Measurements from ENCODE around the gene ADGB. TPM values are rescaled to one million over a fixed set of nuclear protein-coding genes. Genes with fewer than 3 reads are reported as not detected.
"Not testable (repeated sequence)": the region's sequence is repeated elsewhere in the genome, so short reads cannot be mapped to it uniquely, and the experiment has no call there.

ADGB gene
- total and polyA plus RNA-seq, 9 of the 15 experiments (the other 6 are each of a cell fraction or from before 2014, with no cell fraction given), result not detected

GRCh38 chr6:146809014-146809413, 210.2 kb downstream of the ADGB start:
- BruUV-seq (replicated peaks); FAIRE-seq; H3K9me1 ChIP-seq (ENCODE audit: control insufficient read depth, insufficient read depth, low read length): not testable (repeated sequence)

More at GRCh38 chr6:146809014-146809413, 210.2 kb downstream of the ADGB start:
- H3K27ac ChIP-seq (ENCODE audit: extremely low read depth, low read depth, low read length); H3K79me2 ChIP-seq (ENCODE audit: control insufficient read depth, insufficient read depth, low read length); H2AFZ ChIP-seq (ENCODE audit: low read depth, low read length); CTCF ChIA-PET (ENCODE audit: low intra/inter-chr PET ratio); H4K20me1 ChIP-seq (replicated peaks; ENCODE audit: control insufficient read depth, insufficient read depth, low read length); H3K4me1 ChIP-seq (replicated peaks in 1 of 2; ENCODE audit: control insufficient read depth in 2 of 2, insufficient read depth in 2 of 2, low read length in 2 of 2); DNase-seq (ENCODE audit: extremely low read depth in 1 of 4, low spot score in 3 of 4); H3K4me2 ChIP-seq (ENCODE audit: insufficient read depth, low read length); intact Hi-C loops (cut with micrococcal nuclease); POLR2A ChIA-PET; in situ Hi-C loops (cut with MboI); H3K27me3 ChIP-seq (ENCODE audit: control insufficient read depth in 2 of 2, insufficient read depth in 2 of 2, low read length in 2 of 2); H3K9ac ChIP-seq (ENCODE audit: insufficient read depth in 1 of 2, low read depth in 2 of 2, low read length in 2 of 2); ATAC-seq; H3K9me3 ChIP-seq (replicated peaks; ENCODE audit: control insufficient read depth, insufficient read depth, low read depth, low read length); H3K36me3 ChIP-seq (ENCODE audit: control insufficient read depth, insufficient read depth, low read length); H3K4me3 ChIP-seq: not testable (repeated sequence)
- TF ChIP-seq CEBPB (tag; IDR thresholded peaks at IDR 0.05) (peak; percentile 41), ZBTB33 (CRISPR knock-in tag; IDR thresholded peaks at IDR 0.05) (peak; percentile 74), TCF3 (CRISPR knock-in tag; IDR thresholded peaks at IDR 0.05) (peak; percentile 20; the same call in 1 of the 2 replicates), SMAD4 (CRISPR knock-in tag; conservative IDR thresholded peaks at IDR 0.05) (peak; percentile 82)
- WGBS (ENCODE audit: insufficient coverage, low coverage, missing lambda C conversion rate), result 67% methylated on average over 7 of the region's 9 CpGs
